SK-N-SH treated with all-trans-retinoic acid at 6 μM for 48 hours (cell line): ENCODE measurements around the gene SERTAD2.

ENCODE experiments used
- ATAC-seq: fragments of 200-7000 bp; cut with Tn5 transposase; 3 replicates; pipeline ENCODE4 v1.9.1; 2020; ENCODE audit warnings: mild to moderate bottlenecking, moderate library complexity
- BACH2 ChIP-seq: fragments of 250-450 bp; sonication (Bioruptor Pico); IDR thresholded peaks from 2 replicates; pipeline ENCODE4 v1.9.0; 2021; ENCODE audit warnings: mild to moderate bottlenecking, borderline replicate concordance
- CSDC2 ChIP-seq: fragments of 250-450 bp; sonication (Bioruptor Pico); IDR thresholded peaks from 2 replicates; pipeline ENCODE4 v1.5.0; 2020; ENCODE audit warnings: mild to moderate bottlenecking, moderate library complexity
- GLIS3 ChIP-seq: fragments of 250-450 bp; sonication (Bioruptor Pico); IDR thresholded peaks from 2 replicates; pipeline ENCODE4 v1.5.0; 2020; ENCODE audit warnings: mild to moderate bottlenecking, moderate library complexity
- ISL1 ChIP-seq: fragments of 250-450 bp; sonication (Bioruptor Pico); IDR thresholded peaks from 2 replicates; pipeline ENCODE4 v2.1.2; 2022; ENCODE audit warnings: mild to moderate bottlenecking, moderate library complexity
- OSR1 ChIP-seq: fragments of 250-450 bp; sonication (Bioruptor Pico); IDR thresholded peaks from 2 replicates; pipeline ENCODE4 v1.8.0; 2022; ENCODE audit warnings: moderate library complexity, mild to moderate bottlenecking, inconsistent platforms
- PPARA ChIP-seq: fragments of 250-450 bp; sonication (Bioruptor Pico); IDR thresholded peaks from 2 replicates; pipeline ENCODE4 v1.5.0; 2020; ENCODE audit warnings: mild to moderate bottlenecking, borderline replicate concordance
- RARB ChIP-seq: fragments of 250-450 bp; sonication (Bioruptor Pico); IDR thresholded peaks from 2 replicates; pipeline ENCODE4 v1.8.0; 2021; ENCODE audit warnings: mild to moderate bottlenecking, moderate library complexity
- SNAI2 ChIP-seq: fragments of 250-450 bp; sonication (Bioruptor Pico); IDR thresholded peaks from 2 replicates; pipeline ENCODE4 v1.5.0; 2020; ENCODE audit warnings: mild to moderate bottlenecking, moderate library complexity
- TCF4 ChIP-seq: fragments of 250-450 bp; sonication (Bioruptor Pico); IDR thresholded peaks from 2 replicates; pipeline ENCODE4 v1.8.0; 2021; ENCODE audit warnings: mild to moderate bottlenecking, moderate library complexity, borderline replicate concordance
- TOX ChIP-seq: fragments of 250-450 bp; sonication (Bioruptor Pico); IDR thresholded peaks from 2 replicates; pipeline ENCODE4 v1.8.0; 2021; ENCODE audit warnings: mild to moderate bottlenecking, moderate library complexity, borderline replicate concordance
- ZC3H10 ChIP-seq: fragments of 250-450 bp; sonication (Bioruptor Pico); IDR thresholded peaks from 2 replicates; pipeline ENCODE4 v1.5.1; 2021; ENCODE audit warnings: mild to moderate bottlenecking, moderate library complexity
- ZFP30 ChIP-seq: fragments of 450-650 bp; formaldehyde crosslinking; IDR thresholded peaks from 2 replicates; pipeline ENCODE4 v1.5.0; 2022; ENCODE audit warnings: mild to moderate bottlenecking, moderate library complexity
- ZNF565 ChIP-seq: fragments of 450-650 bp; formaldehyde crosslinking; conservative IDR thresholded peaks from 2 replicates; pipeline ENCODE4 v1.5.0; 2020; ENCODE audit warnings: low read depth, mild to moderate bottlenecking, moderate library complexity
- ZNF70 ChIP-seq: fragments of 450-650 bp; formaldehyde crosslinking; IDR thresholded peaks from 2 replicates; pipeline ENCODE4 v1.5.0; 2020; ENCODE audit warnings: mild to moderate bottlenecking, moderate library complexity
- ZNF8 ChIP-seq: fragments of 450-650 bp; formaldehyde crosslinking; IDR thresholded peaks from 2 replicates; pipeline ENCODE4 v1.5.0; 2020; ENCODE audit warnings: mild to moderate bottlenecking, moderate library complexity
- TF ChIP-seq, protein P1 (sequence below): fragments of 250-450 bp; sonication (Bioruptor Pico); IDR thresholded peaks from 2 replicates; pipeline ENCODE4 v1.5.1; 2021; ENCODE audit warnings: mild to moderate bottlenecking, moderate library complexity
- TF ChIP-seq, protein P2 (sequence below): fragments of 250-450 bp; sonication (Bioruptor Pico); IDR thresholded peaks from 2 replicates; pipeline ENCODE4 v1.5.0; 2020; ENCODE audit warnings: mild to moderate bottlenecking, moderate library complexity
- TF ChIP-seq, protein P3 (sequence below): fragments of 250-450 bp; sonication (Bioruptor Pico); IDR thresholded peaks from 2 replicates; pipeline ENCODE4 v1.5.1; 2020; ENCODE audit warnings: low read depth, mild to moderate bottlenecking, moderate library complexity
- TF ChIP-seq, protein P4 (sequence below): fragments of 250-450 bp; sonication (Bioruptor Pico); IDR thresholded peaks from 2 replicates; pipeline ENCODE4 v1.8.0; 2020; ENCODE audit warnings: mild to moderate bottlenecking, moderate library complexity, borderline replicate concordance

The SERTAD2 gene

DNA sequence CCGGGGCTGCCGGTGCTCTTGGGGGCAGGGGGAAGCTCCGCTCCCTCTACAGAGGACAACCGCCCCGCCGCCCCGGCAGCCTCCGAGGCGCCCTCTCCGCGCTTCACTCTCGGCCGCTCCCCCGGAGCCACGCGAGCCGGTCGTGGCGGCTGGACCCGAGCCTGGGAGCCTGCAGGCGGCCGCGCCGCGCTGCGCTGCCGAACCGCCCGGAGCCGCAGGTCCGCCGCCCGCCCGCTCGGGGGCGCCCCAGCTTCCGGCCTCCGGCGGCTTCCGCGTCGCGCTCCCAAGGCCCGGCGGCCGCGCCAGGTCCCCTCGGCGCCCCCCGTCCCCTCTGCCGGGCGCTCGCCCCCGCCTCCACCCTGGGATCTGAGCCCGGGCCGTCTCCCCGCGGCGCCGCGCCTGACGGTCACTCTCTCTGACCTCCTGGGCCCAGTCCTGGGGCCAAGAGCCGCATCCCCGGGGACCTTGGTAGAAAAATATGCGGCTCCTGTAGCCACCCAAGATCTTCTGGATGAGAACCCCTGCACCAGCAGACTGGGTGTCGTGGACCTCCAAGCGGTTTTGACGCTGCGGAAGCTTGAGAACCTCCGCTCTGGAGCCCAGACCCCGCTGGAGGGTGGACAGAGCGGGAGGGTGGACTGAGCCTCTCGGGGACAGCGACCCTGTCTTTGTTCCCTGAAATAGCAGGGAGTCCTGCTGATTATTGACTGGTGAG lies 44.3 kb downstream of the SERTAD2 start:
- no peak for ATAC-seq
- TF ChIP-seq TCF4 (no peak), RARB (no peak), ISL1 (CRISPR knock-in tag) (no peak), ZNF8 (no peak), OSR1 (CRISPR knock-in tag) (no peak), GLIS3 (no peak)
- TF ChIP-seq, protein P1, sequence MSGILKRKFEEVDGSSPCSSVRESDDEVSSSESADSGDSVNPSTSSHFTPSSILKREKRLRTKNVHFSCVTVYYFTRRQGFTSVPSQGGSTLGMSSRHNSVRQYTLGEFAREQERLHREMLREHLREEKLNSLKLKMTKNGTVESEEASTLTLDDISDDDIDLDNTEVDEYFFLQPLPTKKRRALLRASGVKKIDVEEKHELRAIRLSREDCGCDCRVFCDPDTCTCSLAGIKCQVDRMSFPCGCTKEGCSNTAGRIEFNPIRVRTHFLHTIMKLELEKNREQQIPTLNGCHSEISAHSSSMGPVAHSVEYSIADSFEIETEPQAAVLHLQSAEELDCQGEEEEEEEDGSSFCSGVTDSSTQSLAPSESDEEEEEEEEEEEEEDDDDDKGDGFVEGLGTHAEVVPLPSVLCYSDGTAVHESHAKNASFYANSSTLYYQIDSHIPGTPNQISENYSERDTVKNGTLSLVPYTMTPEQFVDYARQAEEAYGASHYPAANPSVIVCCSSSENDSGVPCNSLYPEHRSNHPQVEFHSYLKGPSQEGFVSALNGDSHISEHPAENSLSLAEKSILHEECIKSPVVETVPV = no peak

DNA sequence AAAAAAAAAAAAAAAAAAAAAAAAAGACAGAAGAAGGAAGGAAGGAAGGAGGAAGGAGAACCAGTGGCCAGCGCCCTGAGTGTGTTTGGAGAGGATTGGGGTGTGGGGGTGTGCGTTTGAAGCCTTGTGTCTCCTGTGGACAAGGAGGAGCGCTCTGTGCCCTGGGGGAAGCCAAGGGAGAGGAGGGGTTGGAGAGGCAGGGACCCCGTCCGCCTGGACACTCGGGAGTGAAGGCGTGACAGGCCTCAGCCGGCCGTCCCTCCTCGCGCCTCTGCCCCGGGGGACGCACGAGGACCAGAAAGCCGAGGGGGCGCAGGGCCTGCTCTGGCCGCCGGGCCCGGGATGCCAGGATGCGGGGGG lies 44.9 kb downstream of the SERTAD2 start:
- TF ChIP-seq ISL1 (CRISPR knock-in tag) = no peak
- no peak for TF ChIP-seq ZC3H10 (CRISPR knock-in tag)
- TF ChIP-seq, protein P1 = no peak
- TF ChIP-seq, protein P2, sequence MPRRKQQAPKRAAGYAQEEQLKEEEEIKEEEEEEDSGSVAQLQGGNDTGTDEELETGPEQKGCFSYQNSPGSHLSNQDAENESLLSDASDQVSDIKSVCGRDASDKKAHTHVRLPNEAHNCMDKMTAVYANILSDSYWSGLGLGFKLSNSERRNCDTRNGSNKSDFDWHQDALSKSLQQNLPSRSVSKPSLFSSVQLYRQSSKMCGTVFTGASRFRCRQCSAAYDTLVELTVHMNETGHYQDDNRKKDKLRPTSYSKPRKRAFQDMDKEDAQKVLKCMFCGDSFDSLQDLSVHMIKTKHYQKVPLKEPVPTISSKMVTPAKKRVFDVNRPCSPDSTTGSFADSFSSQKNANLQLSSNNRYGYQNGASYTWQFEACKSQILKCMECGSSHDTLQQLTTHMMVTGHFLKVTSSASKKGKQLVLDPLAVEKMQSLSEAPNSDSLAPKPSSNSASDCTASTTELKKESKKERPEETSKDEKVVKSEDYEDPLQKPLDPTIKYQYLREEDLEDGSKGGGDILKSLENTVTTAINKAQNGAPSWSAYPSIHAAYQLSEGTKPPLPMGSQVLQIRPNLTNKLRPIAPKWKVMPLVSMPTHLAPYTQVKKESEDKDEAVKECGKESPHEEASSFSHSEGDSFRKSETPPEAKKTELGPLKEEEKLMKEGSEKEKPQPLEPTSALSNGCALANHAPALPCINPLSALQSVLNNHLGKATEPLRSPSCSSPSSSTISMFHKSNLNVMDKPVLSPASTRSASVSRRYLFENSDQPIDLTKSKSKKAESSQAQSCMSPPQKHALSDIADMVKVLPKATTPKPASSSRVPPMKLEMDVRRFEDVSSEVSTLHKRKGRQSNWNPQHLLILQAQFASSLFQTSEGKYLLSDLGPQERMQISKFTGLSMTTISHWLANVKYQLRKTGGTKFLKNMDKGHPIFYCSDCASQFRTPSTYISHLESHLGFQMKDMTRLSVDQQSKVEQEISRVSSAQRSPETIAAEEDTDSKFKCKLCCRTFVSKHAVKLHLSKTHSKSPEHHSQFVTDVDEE = no peak
- TF ChIP-seq, protein P3, sequence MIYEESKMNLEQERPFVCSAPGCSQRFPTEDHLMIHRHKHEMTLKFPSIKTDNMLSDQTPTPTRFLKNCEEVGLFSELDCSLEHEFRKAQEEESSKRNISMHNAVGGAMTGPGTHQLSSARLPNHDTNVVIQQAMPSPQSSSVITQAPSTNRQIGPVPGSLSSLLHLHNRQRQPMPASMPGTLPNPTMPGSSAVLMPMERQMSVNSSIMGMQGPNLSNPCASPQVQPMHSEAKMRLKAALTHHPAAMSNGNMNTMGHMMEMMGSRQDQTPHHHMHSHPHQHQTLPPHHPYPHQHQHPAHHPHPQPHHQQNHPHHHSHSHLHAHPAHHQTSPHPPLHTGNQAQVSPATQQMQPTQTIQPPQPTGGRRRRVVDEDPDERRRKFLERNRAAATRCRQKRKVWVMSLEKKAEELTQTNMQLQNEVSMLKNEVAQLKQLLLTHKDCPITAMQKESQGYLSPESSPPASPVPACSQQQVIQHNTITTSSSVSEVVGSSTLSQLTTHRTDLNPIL (CRISPR knock-in tag) = no peak
- TF ChIP-seq BACH2 (CRISPR knock-in tag) = no peak
- no peak for TF ChIP-seq ZNF70 (CRISPR knock-in tag)
- no peak for TF ChIP-seq GLIS3
- TF ChIP-seq OSR1 (CRISPR knock-in tag) = no peak
- TF ChIP-seq, all 23 proteins: peak for 0

DNA sequence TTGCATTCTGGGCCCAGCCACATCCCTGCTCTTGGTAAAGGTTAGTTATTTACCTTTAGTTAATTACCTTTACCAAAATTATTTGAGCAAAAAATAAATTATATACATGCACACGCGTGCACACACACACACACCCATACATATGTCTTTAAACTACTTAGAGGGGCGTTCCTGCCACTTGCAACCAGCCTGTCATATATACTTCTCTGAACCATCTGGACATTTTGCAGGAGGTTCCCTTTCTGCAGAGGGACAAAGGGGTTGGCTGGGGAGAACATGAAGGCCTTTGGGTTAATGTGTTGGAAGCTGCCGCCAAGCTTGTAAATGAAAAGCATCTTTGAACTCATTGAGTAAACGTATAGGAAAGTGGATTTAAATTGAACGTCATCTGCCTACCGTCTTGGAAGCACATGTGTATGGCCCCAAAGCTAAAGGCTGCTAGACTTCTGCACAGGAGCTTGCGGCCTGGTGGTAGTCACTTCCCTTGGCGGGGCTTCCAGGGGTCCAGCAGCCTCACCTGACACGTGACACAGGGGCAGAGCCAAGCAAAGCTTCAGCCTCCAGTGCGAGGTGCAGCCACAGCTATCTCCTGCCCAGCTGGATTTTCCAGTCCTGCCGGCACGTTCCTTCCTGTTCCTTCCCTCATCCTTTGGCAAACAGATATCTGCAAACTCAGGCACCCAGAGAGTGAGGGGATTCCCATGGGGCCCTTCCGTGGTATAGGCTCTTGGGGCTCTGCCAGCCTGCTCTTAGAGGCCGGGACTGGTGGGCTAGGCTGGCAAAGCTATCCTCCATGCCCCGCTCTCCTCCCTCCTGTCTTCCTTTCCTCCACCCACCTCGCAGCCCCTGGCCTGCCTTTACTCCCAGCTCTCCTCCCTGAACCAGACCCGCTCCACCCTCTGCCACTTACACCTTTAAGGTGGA lies 46.1 kb downstream of the SERTAD2 start:
- ATAC-seq = no peak
- TF ChIP-seq ZNF8 (no peak), GLIS3 (no peak)
- TF ChIP-seq, protein P4, sequence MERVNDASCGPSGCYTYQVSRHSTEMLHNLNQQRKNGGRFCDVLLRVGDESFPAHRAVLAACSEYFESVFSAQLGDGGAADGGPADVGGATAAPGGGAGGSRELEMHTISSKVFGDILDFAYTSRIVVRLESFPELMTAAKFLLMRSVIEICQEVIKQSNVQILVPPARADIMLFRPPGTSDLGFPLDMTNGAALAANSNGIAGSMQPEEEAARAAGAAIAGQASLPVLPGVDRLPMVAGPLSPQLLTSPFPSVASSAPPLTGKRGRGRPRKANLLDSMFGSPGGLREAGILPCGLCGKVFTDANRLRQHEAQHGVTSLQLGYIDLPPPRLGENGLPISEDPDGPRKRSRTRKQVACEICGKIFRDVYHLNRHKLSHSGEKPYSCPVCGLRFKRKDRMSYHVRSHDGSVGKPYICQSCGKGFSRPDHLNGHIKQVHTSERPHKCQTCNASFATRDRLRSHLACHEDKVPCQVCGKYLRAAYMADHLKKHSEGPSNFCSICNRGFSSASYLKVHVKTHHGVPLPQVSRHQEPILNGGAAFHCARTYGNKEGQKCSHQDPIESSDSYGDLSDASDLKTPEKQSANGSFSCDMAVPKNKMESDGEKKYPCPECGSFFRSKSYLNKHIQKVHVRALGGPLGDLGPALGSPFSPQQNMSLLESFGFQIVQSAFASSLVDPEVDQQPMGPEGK = no peak
- TF ChIP-seq, all 23 proteins: peak for 0

More for the DNA sequence above, 44.9 kb downstream of the SERTAD2 start:
- no peak for ATAC-seq

DNA sequence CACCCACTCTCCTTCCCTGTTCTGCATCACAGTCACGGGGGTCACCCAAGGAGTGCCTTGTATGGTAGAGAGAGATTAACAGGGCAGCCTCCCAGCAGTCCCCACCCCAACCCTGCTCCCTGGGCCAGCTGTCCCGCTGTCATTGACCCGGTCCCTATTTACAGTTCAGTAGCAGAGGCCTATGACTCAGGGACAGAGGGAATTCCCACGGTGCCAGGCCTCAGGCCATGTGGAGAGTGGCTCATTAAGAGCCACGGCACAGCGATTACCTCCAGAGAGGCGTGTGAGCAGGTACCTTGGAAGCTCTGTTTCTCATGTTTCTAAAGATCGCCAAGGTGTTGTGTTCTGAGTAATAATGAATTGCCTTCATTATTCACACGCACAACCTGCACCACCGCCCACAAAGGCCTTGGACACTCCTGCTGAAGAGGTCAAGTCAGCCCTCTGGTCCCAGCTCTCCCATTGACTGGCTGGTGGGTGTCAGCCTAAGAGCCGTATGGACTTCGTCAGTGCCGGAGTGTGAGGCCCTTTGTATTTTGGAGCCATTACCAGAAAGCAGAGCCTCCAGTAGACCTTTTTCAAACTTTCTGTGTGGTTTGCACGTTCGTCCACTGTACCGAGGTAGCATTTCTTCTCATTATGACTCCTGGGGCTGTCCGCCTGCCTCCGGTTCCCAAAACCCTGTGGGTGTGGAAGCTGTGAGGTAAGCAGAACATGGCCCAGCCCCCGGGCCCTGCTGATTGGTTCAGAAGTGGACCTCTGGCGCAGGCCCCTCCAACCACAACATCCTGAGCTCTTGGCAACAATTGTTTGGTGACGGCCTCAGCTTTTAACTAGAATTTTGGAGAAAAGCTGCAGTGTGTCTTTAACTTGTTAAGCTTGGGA lies 47.0 kb downstream of the SERTAD2 start:
- no peak for ATAC-seq
- no peak for TF ChIP-seq TCF4
- no peak for TF ChIP-seq ZFP30 (CRISPR knock-in tag)
- TF ChIP-seq SNAI2 (CRISPR knock-in tag) = no peak
- no peak for TF ChIP-seq ZNF70 (CRISPR knock-in tag)
- TF ChIP-seq PPARA (CRISPR knock-in tag) = no peak
- no peak for TF ChIP-seq ZNF565
- no peak for TF ChIP-seq CSDC2 (CRISPR knock-in tag)
- TF ChIP-seq, protein P2 = no peak
- TF ChIP-seq ZNF8 = no peak
- TF ChIP-seq, protein P3 (CRISPR knock-in tag) = no peak
- no peak for TF ChIP-seq RARB
- TF ChIP-seq GLIS3 = no peak
- TF ChIP-seq TOX (CRISPR knock-in tag) = no peak
